RWPE1 (cell line): ENCODE measurements around the gene PERM1.
"Not testable (repeated sequence)": the region's sequence is repeated elsewhere in the genome, so short reads cannot be mapped to it uniquely, and the experiment has no call there.

Experiments
- CTCF ChIA-PET: fragments of 350-600 bp; sonication (Branson Sonifier 250); formaldehyde crosslinking; extraction: SDS; loops from one replicate; lab custom pipeline; 2021; lab: Yijun Ruan, JAX
- POLR2A ChIA-PET: fragments of 400-600 bp; formaldehyde crosslinking; extraction: SDS; loops from one replicate; lab custom pipeline; 2020; ENCODE audit warnings: antibody characterized with exemption; ENCODE audit not compliant: low non-redundant PET; lab: Yijun Ruan, JAX
- DNase-seq: peaks from one replicate; pipeline ENCODE4 v3.0.0; 2012; ENCODE audit warnings: low spot score
- H3K27ac ChIP-seq: fragments of 450-650 bp; 2 replicates; pipeline ENCODE4 v1.5.1; 2017
- CTCF ChIP-seq: fragments of 450-650 bp; conservative IDR thresholded peaks from 2 replicates; pipeline ENCODE4 v1.5.1; 2017; ENCODE audit warnings: low read depth, mild to moderate bottlenecking

Gene PERM1

GRCh38 chr1:996851-997712, 15.2 kb upstream of the PERM1 start:
- CTCF ChIA-PET: interaction anchor here (0.6 to 1.8 kb wide), 5 partner anchors 11 to 295 kb away, joined by 3 to 11 read pairs (median 5); no protein-coding TSS in a partner anchor
- H3K27ac ChIP-seq: no peak overlapping the region
- no peak for TF ChIP-seq CTCF
- DNase-seq: no peak
- POLR2A ChIA-PET: no interaction called here

- TF ChIP-seq CTCF: no peak
- ChIA-PET CTCF (interaction anchor here (1.8 to 2.3 kb wide), 2 partner anchors 11 to 296 kb away, joined by 5 to 17 read pairs; no protein-coding TSS in a partner anchor), POLR2A (no interaction called here)
- H3K27ac ChIP-seq: peak overlapping the region; percentile 25; the same call in 1 of the 2 replicates
- DNase-seq: no peak
Measured at GRCh38 chr1:995665-996633, 14.1 kb upstream of the PERM1 start.

- CTCF ChIA-PET: interaction anchor here (0.8 to 2.3 kb wide), 2 partner anchors 10 to 65 kb away, joined by 3 to 17 read pairs; no protein-coding TSS in a partner anchor
- DNase-seq, H3K27ac ChIP-seq, POLR2A ChIA-PET: not testable (repeated sequence)
Measured at GRCh38 chr1:994546-994945, 12.7 kb upstream of the PERM1 start.

GRCh38 chr1:993379-993995, 11.6 kb upstream of the PERM1 start:
- POLR2A ChIA-PET: no interaction called here

GRCh38 chr1:992362-992761, 10.5 kb upstream of the PERM1 start:
- POLR2A ChIA-PET: no interaction called here

More at GRCh38 chr1:993379-993995, 11.6 kb upstream of the PERM1 start:
- TF ChIP-seq CTCF: no peak
- no peak for DNase-seq
- H3K27ac ChIP-seq: no peak overlapping the region
- CTCF ChIA-PET: interaction anchor here (0.6 to 2.3 kb wide), 4 partner anchors 9 to 512 kb away, joined by 3 to 17 read pairs (median 3); no protein-coding TSS in a partner anchor

More at GRCh38 chr1:992362-992761, 10.5 kb upstream of the PERM1 start:
- H3K27ac ChIP-seq: no peak overlapping the region
- CTCF ChIA-PET: interaction anchor here (0.5 to 0.8 kb wide), 3 partner anchors 8 to 48 kb away, joined by 3 to 5 read pairs (median 4); no protein-coding TSS in a partner anchor
- no peak for TF ChIP-seq CTCF
- DNase-seq: no peak
